Measurements from ENCODE around the gene ITIH3.

ITIH3 gene

DNA sequence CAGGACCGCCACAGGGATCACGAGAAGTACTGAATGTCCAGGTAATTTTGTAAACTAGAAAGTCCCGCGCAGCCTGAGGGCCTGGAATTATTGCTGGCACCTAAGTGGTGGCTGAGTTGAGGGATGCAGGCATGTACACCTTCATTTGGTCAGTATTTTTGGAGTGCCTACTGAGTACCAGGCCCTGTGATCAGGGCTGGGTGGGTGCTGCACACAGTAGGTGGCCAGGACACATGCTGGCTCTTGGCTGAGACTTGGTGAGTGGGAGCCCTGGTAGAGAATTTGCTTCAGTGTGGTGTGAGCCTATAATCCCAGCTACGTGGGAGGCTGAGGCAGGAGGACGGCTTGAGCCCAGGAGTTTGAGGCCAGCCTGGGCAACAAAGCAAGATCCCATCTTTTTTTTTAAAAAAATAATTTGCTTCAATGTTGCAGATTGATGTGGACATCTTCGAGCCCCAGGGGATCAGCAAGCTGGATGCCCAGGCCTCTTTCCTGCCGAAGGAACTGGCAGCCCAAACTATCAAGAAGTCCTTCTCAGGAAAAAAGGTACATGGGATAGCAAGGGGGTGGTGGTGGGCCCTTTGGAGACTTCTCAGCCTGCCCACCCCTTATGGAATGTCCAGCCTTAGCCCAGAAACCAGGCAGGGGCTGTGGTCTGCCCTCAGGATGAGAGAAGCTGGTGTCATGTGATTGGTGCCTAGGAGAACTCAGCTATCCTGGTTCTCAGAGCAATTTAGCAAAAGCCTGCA, 14.6 kb upstream of the ITIH3 start:
- DNase-seq (ENCODE audit: low read depth), result no peak

DNA sequence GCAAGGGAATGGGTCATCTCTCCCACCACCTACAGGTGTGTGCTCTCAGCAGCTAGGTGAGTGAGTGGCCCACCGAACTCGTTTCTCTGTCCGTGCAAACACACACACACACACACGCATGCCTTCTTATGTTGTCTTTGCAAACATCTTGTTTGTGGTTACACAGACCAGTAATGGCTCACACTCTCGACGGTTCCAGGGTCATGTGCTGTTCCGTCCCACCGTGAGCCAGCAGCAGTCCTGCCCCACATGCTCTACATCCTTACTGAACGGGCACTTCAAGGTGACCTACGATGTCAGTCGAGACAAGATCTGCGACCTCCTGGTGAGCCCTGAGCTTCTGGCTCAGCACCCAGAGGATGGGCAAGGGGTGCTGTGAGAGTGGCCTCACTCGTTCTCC, 12.9 kb upstream of the ITIH3 start:
- no peak for DNase-seq (ENCODE audit: low read depth)

- no peak for DNase-seq (ENCODE audit: low read depth)
Measured at GRCh38 chr3:52782412-52783210, 12.0 kb upstream of the ITIH3 start.

GRCh38 chr3:52783211-52783555, 11.4 kb upstream of the ITIH3 start:
- DNase-seq (ENCODE audit: low read depth), result no peak

DNA sequence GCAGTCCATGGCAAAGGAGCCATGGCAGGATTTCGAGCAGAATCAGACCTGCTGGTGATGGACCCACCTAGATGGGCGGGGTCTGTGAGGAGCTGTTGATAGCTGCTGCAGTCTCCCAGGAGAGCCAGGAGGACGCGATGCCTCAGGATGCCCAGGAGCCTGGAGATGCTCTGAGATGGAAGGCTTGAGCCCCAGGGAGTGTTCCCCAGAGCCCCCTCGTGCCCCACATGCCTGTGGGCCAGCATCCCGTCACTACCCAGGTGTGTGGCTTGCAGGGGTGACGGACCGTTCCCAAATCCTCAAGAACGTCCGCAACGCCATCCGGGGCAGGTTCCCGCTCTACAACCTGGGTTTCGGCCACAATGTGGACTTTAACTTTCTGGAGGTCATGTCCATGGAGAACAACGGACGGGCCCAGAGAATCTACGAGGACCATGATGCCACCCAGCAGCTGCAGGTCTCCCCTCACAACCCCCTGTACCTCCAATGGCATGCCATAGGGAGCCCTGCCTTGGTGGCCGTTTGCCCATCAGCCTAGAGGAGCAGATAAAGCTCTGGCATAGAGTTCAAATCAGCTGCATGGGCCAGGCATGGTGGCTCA, 10.5 kb upstream of the ITIH3 start:
- no peak for DNase-seq (ENCODE audit: low read depth)

- no peak for DNase-seq (ENCODE audit: low read depth)
Measured at GRCh38 chr3:52784931-52785590, 9.5 kb upstream of the ITIH3 start.

GRCh38 chr3:52786330-52787215, 8.0 kb upstream of the ITIH3 start:
- no peak for DNase-seq (ENCODE audit: low read depth)

DNA sequence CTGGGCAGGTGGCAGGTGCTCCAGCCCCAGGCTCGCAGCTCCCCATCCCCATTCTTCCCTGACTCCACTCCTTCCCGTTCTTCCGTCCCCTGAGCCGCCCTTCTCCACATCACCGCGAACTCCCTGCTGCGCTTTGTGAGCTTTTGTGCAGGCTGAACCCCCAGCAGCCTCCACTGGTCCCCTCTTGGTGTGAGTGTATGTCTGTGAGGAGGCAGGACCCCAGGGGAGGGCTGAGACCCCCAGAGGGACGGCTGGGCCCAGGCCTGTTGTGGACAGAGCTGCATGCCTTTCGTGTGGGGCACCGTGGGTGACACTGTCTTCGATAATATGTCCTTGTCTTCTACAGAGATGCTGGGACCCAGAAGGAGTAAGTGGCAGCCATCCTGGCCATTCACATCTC, 7.3 kb upstream of the ITIH3 start:
- DNase-seq (ENCODE audit: low read depth), result no peak

DNA sequence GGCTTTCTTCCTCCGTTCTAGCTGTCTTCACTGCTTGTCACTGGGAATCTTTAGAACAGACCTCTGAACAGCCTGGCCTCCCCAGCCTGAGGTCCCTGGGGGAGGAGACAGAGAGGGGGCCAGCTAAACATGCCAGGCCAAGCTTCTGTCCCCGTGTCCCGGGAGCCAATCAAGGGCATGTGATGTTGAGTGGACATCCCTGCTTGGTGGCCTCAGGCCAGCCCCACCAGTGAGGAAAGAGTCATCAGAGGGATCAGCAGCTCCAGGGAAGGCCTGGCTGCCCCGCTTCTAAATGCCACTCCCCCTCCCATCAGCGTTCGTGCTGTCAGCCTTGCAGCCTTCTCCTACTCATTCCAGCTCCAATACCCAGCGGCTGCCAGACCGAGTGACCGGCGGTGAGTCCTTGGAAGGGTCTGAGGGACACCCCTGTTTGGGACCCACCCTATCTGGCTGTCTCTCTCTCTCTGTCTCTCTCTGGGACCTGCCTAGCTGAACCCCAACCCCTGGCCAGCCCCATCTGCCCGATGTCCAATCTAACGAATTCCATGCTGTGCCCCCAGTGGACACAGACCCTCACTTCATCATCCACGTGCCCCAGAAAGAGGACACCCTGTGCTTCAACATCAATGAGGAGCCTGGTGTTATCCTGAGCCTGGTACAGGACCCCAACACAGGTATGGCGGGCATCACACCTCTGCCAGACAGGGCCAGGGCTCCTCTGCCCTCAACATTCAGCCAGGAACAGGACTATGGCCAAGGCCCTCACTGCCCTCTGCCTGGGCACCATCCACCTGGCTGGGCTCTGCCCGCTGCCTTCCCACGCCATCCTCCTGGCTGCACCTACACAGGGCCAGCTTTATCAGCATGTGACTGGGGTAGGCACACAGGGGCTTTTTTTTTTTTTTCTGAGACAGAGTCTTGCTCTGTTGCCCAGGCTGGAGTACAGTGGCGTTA, 6.6 kb upstream of the ITIH3 start:
- DNase-seq (ENCODE audit: low read depth), result no peak

- DNase-seq (ENCODE audit: low read depth), result no peak
Measured at GRCh38 chr3:52788890-52789745, 5.5 kb upstream of the ITIH3 start.

- no peak for DNase-seq (ENCODE audit: low read depth)
Measured at GRCh38 chr3:52789746-52790040, 4.9 kb upstream of the ITIH3 start.

GRCh38 chr3:52790337-52790736, 4.3 kb upstream of the ITIH3 start:
- DNase-seq (ENCODE audit: low read depth), result no peak

DNA sequence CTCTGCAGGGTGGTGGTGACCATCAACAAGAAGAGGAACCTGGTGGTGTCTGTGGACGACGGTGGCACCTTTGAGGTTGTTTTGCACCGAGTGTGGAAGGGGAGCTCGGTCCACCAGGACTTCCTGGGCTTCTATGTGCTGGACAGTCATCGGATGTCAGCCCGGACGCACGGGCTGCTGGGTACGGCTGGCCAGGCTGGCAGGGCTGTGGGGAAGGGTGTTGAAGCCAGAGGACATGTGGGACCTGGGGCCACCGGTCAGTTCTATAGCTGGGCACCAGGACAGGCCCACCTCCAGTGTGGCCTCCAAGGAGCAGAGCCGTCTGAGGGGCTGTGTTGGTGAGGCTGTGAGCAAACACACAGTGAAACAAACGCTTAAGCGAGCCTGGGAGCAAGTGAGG, 3.9 kb upstream of the ITIH3 start:
- DNase-seq (ENCODE audit: low read depth), result no peak

DNA sequence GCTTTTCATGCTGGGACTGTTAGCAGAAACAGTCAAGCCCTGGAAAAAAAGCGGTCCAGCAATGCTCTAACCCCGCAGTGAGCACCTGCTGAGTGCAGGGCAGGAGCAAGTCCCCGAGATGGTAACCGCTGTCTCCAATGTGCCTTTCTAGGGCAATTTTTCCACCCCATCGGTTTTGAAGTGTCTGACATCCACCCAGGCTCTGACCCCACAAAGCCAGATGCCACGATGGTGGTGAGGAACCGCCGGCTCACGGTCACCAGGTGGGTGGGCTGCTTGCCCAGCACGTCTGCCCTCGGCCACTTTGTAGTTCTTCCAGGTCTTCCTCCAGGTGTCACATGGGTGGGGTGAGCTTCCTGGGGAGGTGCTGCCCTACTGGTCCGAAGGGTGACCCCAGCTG, 3.2 kb upstream of the ITIH3 start:
- DNase-seq (ENCODE audit: low read depth), result no peak

DNA sequence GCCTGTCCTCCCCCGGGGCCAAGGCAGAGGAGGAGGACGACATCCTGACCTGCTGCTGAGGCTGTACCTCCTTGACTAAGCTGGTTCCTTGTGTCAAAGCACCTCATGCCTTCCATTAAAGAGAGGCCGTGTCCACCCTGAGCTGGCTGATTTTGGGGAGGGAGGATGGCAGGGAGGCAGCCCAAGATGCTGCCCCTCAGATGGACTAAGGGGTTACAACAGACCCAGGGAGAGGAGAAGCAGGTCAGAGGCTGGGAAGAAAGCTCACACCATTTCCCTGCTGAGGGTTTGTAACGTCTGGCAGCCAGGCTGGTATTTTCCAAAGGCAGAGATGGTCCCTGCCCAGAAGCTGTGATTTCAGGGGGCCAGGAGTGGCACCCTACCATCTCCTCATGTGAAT, 2.7 kb upstream of the ITIH3 start:
- DNase-seq (ENCODE audit: low read depth), result no peak

DNA sequence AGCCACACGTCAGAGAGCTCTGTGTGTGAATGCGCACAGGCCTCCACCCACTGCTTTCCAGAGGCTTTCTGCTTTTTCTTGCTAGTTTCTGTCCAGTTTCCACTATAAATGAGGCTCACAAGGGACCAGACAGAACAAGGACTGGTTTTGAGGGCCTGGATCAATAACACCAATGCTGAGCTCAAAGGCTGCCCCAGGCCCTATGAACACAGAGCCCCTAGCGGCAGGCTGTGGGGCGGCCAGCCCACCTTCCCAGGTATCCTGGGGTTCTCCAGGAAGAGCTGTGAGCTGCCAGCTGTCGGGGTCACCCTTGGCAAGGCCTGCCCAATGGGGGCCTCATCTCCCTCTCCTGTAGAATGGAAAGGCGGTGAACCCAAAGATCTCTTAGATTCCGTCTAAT, 2.2 kb upstream of the ITIH3 start:
- no peak for DNase-seq (ENCODE audit: low read depth)

DNA sequence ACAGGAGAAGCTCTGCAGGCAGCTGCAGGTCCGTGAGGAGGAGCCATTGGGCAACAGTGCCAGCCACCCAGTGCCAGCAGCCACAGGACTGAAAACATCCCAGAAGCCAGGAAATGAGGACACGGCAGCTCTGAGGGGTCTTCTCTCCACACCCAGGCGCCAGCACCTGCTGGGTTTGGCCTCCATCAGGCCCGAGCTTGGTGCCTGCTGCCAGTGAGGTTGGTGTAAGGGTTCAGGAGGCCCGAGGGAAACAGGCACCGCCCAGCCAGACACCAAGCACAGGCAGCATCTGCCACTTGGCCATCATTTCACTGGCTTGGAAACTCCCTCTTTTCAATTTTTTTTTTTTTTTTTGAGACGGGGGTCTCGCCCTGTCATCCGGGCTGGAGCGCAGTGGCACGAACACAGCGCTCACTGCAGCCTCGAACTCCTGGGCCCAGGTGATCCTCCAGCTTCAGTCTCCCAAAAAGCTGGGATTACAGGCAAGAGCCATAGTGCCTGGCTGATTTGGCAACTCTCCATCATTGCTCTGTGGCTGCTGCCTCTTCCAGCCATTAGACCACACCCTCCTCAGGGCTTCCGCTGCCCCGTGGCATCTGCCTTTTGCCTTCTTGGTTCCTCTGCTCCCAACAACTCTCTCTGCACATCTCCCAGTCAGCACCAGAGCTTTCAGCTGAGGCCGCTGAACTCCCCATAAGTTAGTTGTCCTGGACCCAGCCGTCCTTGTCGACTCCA, 1.5 kb upstream of the ITIH3 start:
- no peak for DNase-seq (ENCODE audit: low read depth)

DNA sequence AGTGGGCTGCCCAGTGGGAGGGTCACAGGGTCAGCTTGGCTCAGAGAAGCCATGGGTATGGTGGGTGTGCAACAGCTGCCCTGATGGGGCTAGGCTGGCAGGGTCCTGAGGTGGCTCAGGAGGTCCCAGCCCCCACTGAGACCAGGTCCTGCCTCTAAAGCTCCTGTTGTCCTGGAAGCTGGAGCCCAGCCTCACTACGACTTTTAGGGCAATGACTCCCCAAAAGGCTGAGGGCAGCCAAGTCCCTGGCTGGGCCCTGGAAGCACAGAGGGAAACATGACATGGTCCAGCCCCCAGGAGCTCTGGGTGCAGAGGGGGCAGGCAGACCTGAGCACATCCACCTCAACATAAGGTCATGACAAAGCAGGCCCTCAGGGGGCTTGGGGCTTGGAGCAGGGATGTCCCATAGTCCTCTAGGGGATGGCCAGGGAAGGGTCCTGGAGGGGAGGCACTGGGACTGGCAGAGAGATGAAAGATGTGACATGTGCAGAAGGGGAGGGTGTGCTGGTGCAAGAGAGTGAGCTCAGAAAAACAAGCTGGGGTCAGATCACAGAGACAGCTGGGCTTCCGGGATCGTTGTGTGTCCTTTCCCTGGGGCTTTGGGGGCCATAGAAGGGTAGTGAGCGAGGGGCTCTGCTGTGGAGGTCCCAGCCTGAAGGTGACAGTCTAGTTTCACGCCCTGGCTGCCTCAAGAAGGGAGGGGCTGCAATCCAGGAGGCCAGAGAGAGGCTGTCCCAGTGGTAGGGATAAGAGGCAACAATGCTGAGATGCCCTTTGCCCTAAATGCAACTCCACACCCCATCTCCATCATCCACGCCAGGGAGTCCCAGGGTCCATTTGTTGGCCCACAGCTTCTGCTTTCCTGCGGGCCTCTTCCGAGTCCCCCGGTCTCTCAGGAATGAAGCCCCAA, 639 bp upstream of the ITIH3 start:
- DNase-seq (ENCODE audit: low read depth), result no peak

Measured in stimulated activated CD8-positive, alpha-beta memory T cell treated with anti-CD3 and anti-CD28 coated beads, Interleukin-4, amount 100 ng/mL, for 24 hours (primary cell).